SK-N-SH (cell line): Measurements from ENCODE around the gene DVL2. TPM values are rescaled to one million over a fixed set of nuclear protein-coding genes. Genes with fewer than 3 reads are reported as not detected.
A peak's percentile ranks its signal among the peaks of the same experiment; 100 is the strongest.

ENCODE experiments used
- CTCF ChIA-PET: fragments of 300-600, 350-600 bp; formaldehyde crosslinking; extraction: SDS; loops from one replicate; lab custom pipeline; 2021; lab: Yijun Ruan, JAX
- POLR2A ChIA-PET: fragments of 350-600 bp; sonication (Branson Sonifier 250); formaldehyde crosslinking; extraction: SDS; loops from one replicate; lab custom pipeline; 2020; ENCODE audit warnings: antibody characterized with exemption, inconsistent platforms; lab: Yijun Ruan, JAX
- DNase-seq: peaks from one replicate; pipeline ENCODE4 v3.0.0; 2012
- H2AFZ ChIP-seq: fragments of 200-600 bp; sonication (generic); 2 replicates; pipeline ENCODE4 v1.8.1; 2016; ENCODE audit warnings: antibody characterized with exemption, mild to moderate bottlenecking, low read depth
- H3F3A ChIP-seq: fragments of 200-600 bp; sonication (generic); replicated peaks from 2 replicates; pipeline ENCODE3; 2016; ENCODE audit warnings: antibody characterized with exemption, mild to moderate bottlenecking; ENCODE audit not compliant: insufficient read depth
- H3K27ac ChIP-seq, 2 experiments: fragments of 200-500 bp in 1 of 2; fragments of 200-600 bp in 1 of 2; sonication (Bioruptor generic) in 1 of 2; sonication (generic), shearing (Covaris generic) in 1 of 2; 2 replicates each; pipeline versions ENCODE4 v1.5.1 to v1.6.1; 2014 to 2016; ENCODE audit warnings: low read depth in 2 of 2, inconsistent platforms in 1 of 2, low read length in 1 of 2, mild to moderate bottlenecking in 1 of 2, mixed read lengths in 1 of 2
- H3K27me3 ChIP-seq: fragments of 200-600 bp; sonication (generic), shearing (Covaris generic); 2 replicates; pipeline ENCODE4 v1.6.1; 2016; ENCODE audit warnings: mixed run types; ENCODE audit not compliant: insufficient read depth
- H3K36me3 ChIP-seq, 2 experiments: fragments of 200-500 bp in 1 of 2; fragments of 200-600 bp in 1 of 2; sonication (Bioruptor generic) in 1 of 2; sonication (generic) in 1 of 2; replicated peaks in 1 of 2; 2 replicates each; pipeline versions ENCODE3 to v1.5.1; 2014 to 2016; ENCODE audit warnings: low read length in 1 of 2, mild to moderate bottlenecking in 1 of 2; ENCODE audit not compliant: insufficient read depth in 2 of 2, control insufficient read depth in 1 of 2
- H3K4me1 ChIP-seq, 2 experiments: fragments of 200-500 bp in 1 of 2; fragments of 200-600 bp in 1 of 2; sonication (Bioruptor generic) in 1 of 2; sonication (generic), shearing (Covaris generic) in 1 of 2; 2 replicates each; pipeline versions ENCODE4 v1.5.1 to v1.6.1; 2014 to 2016; ENCODE audit warnings: low read depth in 1 of 2, low read length in 1 of 2, mixed run types in 1 of 2; ENCODE audit not compliant: insufficient read depth in 2 of 2, control insufficient read depth in 1 of 2
- H3K4me2 ChIP-seq: fragments of 200-600 bp; sonication (generic), shearing (Covaris generic); 2 replicates; pipeline ENCODE4 v1.6.1; 2017; ENCODE audit warnings: mixed run types
- H3K4me3 ChIP-seq, 2 experiments: fragments of 200-500 bp in 1 of 2; fragments of 200-600 bp in 1 of 2; sonication (Bioruptor generic) in 1 of 2; sonication (generic), shearing (Covaris generic) in 1 of 2; 2 replicates each; pipeline versions ENCODE4 v1.5.1 to v1.8.1; 2014 to 2016; ENCODE audit warnings: low read depth in 2 of 2, inconsistent platforms in 1 of 2, low read length in 1 of 2, mild to moderate bottlenecking in 1 of 2, mixed read lengths in 1 of 2, moderate library complexity in 1 of 2
- H3K79me2 ChIP-seq: fragments of 200-600 bp; sonication (generic); 2 replicates; pipeline ENCODE4 v1.8.1; 2017; ENCODE audit warnings: mild to moderate bottlenecking; ENCODE audit not compliant: insufficient read depth
- H3K9ac ChIP-seq: fragments of 200-600 bp; sonication (generic); 2 replicates; pipeline ENCODE4 v1.6.1; 2017; ENCODE audit warnings: mixed run types
- H3K9me2 ChIP-seq: fragments of 200-600 bp; sonication (generic); 2 replicates; pipeline ENCODE4 v1.6.1; 2017; ENCODE audit warnings: mixed run types
- H3K9me3 ChIP-seq: fragments of 200-600 bp; sonication (generic); 2 replicates; pipeline ENCODE4 v1.6.1; 2017; ENCODE audit warnings: mixed run types, mild to moderate bottlenecking, moderate library complexity
- H4K20me1 ChIP-seq: fragments of 200-600 bp; sonication (generic); 2 replicates; pipeline ENCODE4 v1.6.1; 2017; ENCODE audit warnings: mild to moderate bottlenecking, mixed run types; ENCODE audit not compliant: insufficient read depth
- CTCF ChIP-seq: fragments of 200-600 bp; sonication (generic); IDR thresholded peaks from 2 replicates; pipeline ENCODE4 v1.6.1; 2017; ENCODE audit warnings: antibody characterized with exemption, mild to moderate bottlenecking, moderate library complexity
- EP300 ChIP-seq, 2 experiments: IDR thresholded peaks; 2 replicates each; pipeline versions ENCODE4 v1.4.0 to v1.6.1; 2012; ENCODE audit warnings: borderline replicate concordance in 1 of 2, low read depth in 1 of 2, low read length in 1 of 2
- FOXJ3 ChIP-seq: sonication (generic); formaldehyde crosslinking; IDR thresholded peaks from 2 replicates; pipeline ENCODE4 v1.5.1; 2020; ENCODE audit warnings: mild to moderate bottlenecking, missing genetic modification reagents
- GABPA ChIP-seq: IDR thresholded peaks from 2 replicates; pipeline ENCODE4 v1.4.0; 2012; ENCODE audit warnings: low read depth, mild to moderate bottlenecking
- GATA2 ChIP-seq: sonication (generic); formaldehyde crosslinking; IDR thresholded peaks from 2 replicates; pipeline ENCODE4 v1.5.0; 2020; ENCODE audit warnings: mild to moderate bottlenecking, missing genetic modification reagents
- JUND ChIP-seq: IDR thresholded peaks from 2 replicates; pipeline ENCODE4 v1.4.0; 2012
- MAX ChIP-seq: IDR thresholded peaks from 2 replicates; pipeline ENCODE4 v1.4.0; 2012; ENCODE audit warnings: low read depth
- MEF2A ChIP-seq: IDR thresholded peaks from 2 replicates; pipeline ENCODE4 v1.4.0; 2012; ENCODE audit warnings: low read depth, borderline replicate concordance
- MXI1 ChIP-seq: IDR thresholded peaks from 2 replicates; pipeline ENCODE4 v1.6.1; 2012; ENCODE audit warnings: mild to moderate bottlenecking, low read depth, low read length, improper control_type of control experiment
- NFIC ChIP-seq: IDR thresholded peaks from 2 replicates; pipeline ENCODE4 v1.4.0; 2012; ENCODE audit warnings: borderline replicate concordance
- RAD21 ChIP-seq: IDR thresholded peaks from 2 replicates; pipeline ENCODE4 v1.6.1; 2012; ENCODE audit warnings: mild to moderate bottlenecking, low read length
- RCOR1 ChIP-seq: fragments of 150-350 bp; IDR thresholded peaks from 2 replicates; pipeline ENCODE4 v1.6.1; 2017; ENCODE audit warnings: antibody characterized with exemption, low read length
- RXRA ChIP-seq: IDR thresholded peaks from 2 replicates; pipeline ENCODE4 v1.4.0; 2012; ENCODE audit warnings: low read depth, mild to moderate bottlenecking, borderline replicate concordance
- SIN3A ChIP-seq: IDR thresholded peaks from 2 replicates; pipeline ENCODE4 v1.6.1; 2012; ENCODE audit warnings: low read depth, mild to moderate bottlenecking, low read length, moderate library complexity, borderline replicate concordance
- SMC3 ChIP-seq: IDR thresholded peaks from 2 replicates; pipeline ENCODE4 v1.6.1; 2012; ENCODE audit warnings: low read depth, low read length, improper control_type of control experiment
- TAF1 ChIP-seq: IDR thresholded peaks from 2 replicates; pipeline ENCODE4 v1.6.1; 2012; ENCODE audit warnings: low read depth, mild to moderate bottlenecking, low read length, moderate library complexity, borderline replicate concordance
- TCF12 ChIP-seq: IDR thresholded peaks from 2 replicates; pipeline ENCODE4 v1.4.0; 2012
- YY1 ChIP-seq: IDR thresholded peaks from 2 replicates; pipeline ENCODE4 v1.4.0; 2012; ENCODE audit warnings: low read depth, mild to moderate bottlenecking
- ZBTB33 ChIP-seq: IDR thresholded peaks from 2 replicates; pipeline ENCODE4 v1.4.0; 2012; ENCODE audit warnings: low read depth, borderline replicate concordance
- WGBS: methylation state at CpG from one replicate; pipeline ENCODE4 v1.1.6; 2017; ENCODE audit warnings: low lambda C conversion rate; 5-methylcytosine and 5-hydroxymethylcytosine counted together
- polyA plus RNA-seq, 3 experiments: library from polyadenylated mRNA; depleted of rRNA; stranded (reverse); fragments of >200 nt; gene quantifications; 2 replicates each; pipeline ENCODE4 v1.2.3, GENCODE V29; 2012

The DVL2 gene
- polyA plus RNA-seq, 1 of the 3 experiments (the other 2 are of a cell fraction) = 8.3 TPM

GRCh38 chr17:7204828-7205461, 29.4 kb downstream of the DVL2 start (continued):
- TF ChIP-seq MAX (0 out of 2 replicates have a peak, but pooled peaks have one; percentile 15), MEF2A (no peak), JUND (no peak)

- Histone ChIP-seq H4K20me1 (peaks cover 12% of the 10 kb centered on the region; the same call in 1 of the 2 replicates), H3K36me3 (peaks cover 20 to 28% of the 10 kb centered on the region in 2 experiments), H2AFZ (no peak overlapping the region), H3K4me3 (peak overlapping the region; percentile 39 to 47; a peak in 3 of 4 replicates), H3K79me2 (peaks cover 15% of the 10 kb centered on the region), H3F3A (peaks cover 10% of the 10 kb centered on the region), H3K27ac (peak overlapping the region; percentile 34 to 91), H3K9me3 (no peaks in the 10 kb centered on the region), H3K27me3 (no peaks in the 10 kb centered on the region), H3K4me1 (peaks cover 0 to 13% of the 10 kb centered on the region in 2 experiments; a peak in 2 of 4 replicates), H3K9me2 (no peaks in the 10 kb centered on the region), H3K9ac (peak overlapping the region; percentile 53), H3K4me2 (peak overlapping the region; percentile 79)
- peak; percentile 74 for DNase-seq
- whole genome bisulfite sequencing = 64% methylated on average over 15 of the region's 15 CpGs
- TF ChIP-seq MAX (no peak), SMC3 (no peak), MXI1 (no peak), RCOR1 (no peak), GABPA (no peak), TAF1 (no peak), EP300 (IDR thresholded peaks at IDR 0.05; ENCODE audit: borderline replicate concordance in 1 of 2, low read depth in 1 of 2, low read length in 1 of 2) (no peak), GATA2 (no peak), TCF12 (no peak), YY1 (no peak), SIN3A (no peak), RXRA (no peak), NFIC (no peak), ZBTB33 (no peak), CTCF (no peak), FOXJ3 (no peak), RAD21 (no peak)
- POLR2A ChIA-PET = interaction anchor here (1.1 kb wide), 1 partner anchor 15 kb away, joined by 3 read pairs; the partner anchor contains the start of genes ACADVL and DLG4
- CTCF ChIA-PET = interaction anchor here (0.8 to 2.4 kb wide), 6 partner anchors 10 to 159 kb away, joined by 3 to 10 read pairs (median 4); no protein-coding TSS in a partner anchor
Measured at GRCh38 chr17:7204336-7204735, 30.0 kb downstream of the DVL2 start.
